Measurements from ENCODE around the gene CDH4. TPM values are rescaled to one million over a fixed set of nuclear protein-coding genes. Genes with fewer than 3 reads are reported as not detected.

Gene CDH4
- total and polyA plus RNA-seq, 2 donors (not counting 3 experiments of a cell fraction or from before 2014, with no cell fraction given): 0.17 to 0.51 TPM

- Histone ChIP-seq H4K20me1 (replicated peaks; ENCODE audit: control insufficient read depth, extremely low read depth, insufficient read depth, low read length) (no peaks in the 10 kb centered on the region), H3K9me1 (replicated peaks; ENCODE audit: control insufficient read depth, extremely low read depth, insufficient read depth, low read length) (no peaks in the 10 kb centered on the region), H3K4me3 (replicated peaks in 1 of 3; ENCODE audit: insufficient read depth in 1 of 3, low read depth in 1 of 3, low read length in 3 of 3) (no peak overlapping the region), H3K79me2 (ENCODE audit: control insufficient read depth, insufficient read depth, low read length) (no peaks in the 10 kb centered on the region), H3K9me3 (replicated peaks; ENCODE audit: control insufficient read depth, insufficient read depth, low read length) (peaks cover 2% of the 10 kb centered on the region), H3K27ac (ENCODE audit: insufficient read depth, low read depth, low read length) (no peak overlapping the region), H3K4me2 (ENCODE audit: insufficient read depth, low read length) (no peak overlapping the region), H3K9ac (replicated peaks; ENCODE audit: extremely low read depth, insufficient read depth, low read length) (no peak overlapping the region), H3K27me3 (ENCODE audit: control insufficient read depth in 2 of 2, insufficient read depth in 2 of 2, low read length in 2 of 2) (no peaks in the 10 kb centered on the region), H3K4me1 (ENCODE audit: control insufficient read depth, extremely low read depth, insufficient read depth, low read length) (no peaks in the 10 kb centered on the region), H2AFZ (ENCODE audit: low read depth, low read length) (no peak overlapping the region), H3K36me3 (ENCODE audit: control insufficient read depth in 2 of 2, extremely low read depth in 1 of 2, insufficient read depth in 2 of 2, low read length in 2 of 2) (no peaks in the 10 kb centered on the region)
- dilution Hi-C loops (cut with MboI; ENCODE audit: extremely low pct_ligation_motif_present, low sequenced_read_pairs) (no loop called here), intact Hi-C loops (cut with micrococcal nuclease) (no loop called here)
- TF ChIP-seq POLR2A (IDR thresholded peaks at IDR 0.05; ENCODE audit: low read depth, low read length) (no peak), FOS (IDR thresholded peaks at IDR 0.05; ENCODE audit: borderline replicate concordance, insufficient read depth, low read length) (no peak)
- FAIRE-seq (no peak), DNase-seq (ENCODE audit: low read depth, low spot score) (no peak)
- CTCF ChIA-PET: no interaction called here
- no TSS peak for BruUV-seq (replicated peaks)
- POLR2A ChIA-PET: no interaction called here
These were observed 170.8 kb downstream of the CDH4 start for GRCh38 chr20:61422636-61423425.

GRCh38 chr20:61424011-61424627 lies 172.1 kb downstream of the CDH4 start:
- Histone ChIP-seq H3K79me2 (ENCODE audit: control insufficient read depth, insufficient read depth, low read length) (no peaks in the 10 kb centered on the region), H3K27ac (ENCODE audit: insufficient read depth, low read depth, low read length) (no peak overlapping the region), H3K9ac (replicated peaks; ENCODE audit: extremely low read depth, insufficient read depth, low read length) (no peak overlapping the region), H3K9me3 (replicated peaks; ENCODE audit: control insufficient read depth, insufficient read depth, low read length) (peaks cover 3% of the 10 kb centered on the region), H2AFZ (ENCODE audit: low read depth, low read length) (no peak overlapping the region), H3K4me1 (ENCODE audit: control insufficient read depth, extremely low read depth, insufficient read depth, low read length) (no peaks in the 10 kb centered on the region), H4K20me1 (replicated peaks; ENCODE audit: control insufficient read depth, extremely low read depth, insufficient read depth, low read length) (no peaks in the 10 kb centered on the region), H3K36me3 (ENCODE audit: control insufficient read depth in 2 of 2, extremely low read depth in 1 of 2, insufficient read depth in 2 of 2, low read length in 2 of 2) (no peaks in the 10 kb centered on the region), H3K27me3 (ENCODE audit: control insufficient read depth in 2 of 2, insufficient read depth in 2 of 2, low read length in 2 of 2) (no peaks in the 10 kb centered on the region), H3K4me2 (ENCODE audit: insufficient read depth, low read length) (no peak overlapping the region), H3K4me3 (replicated peaks in 1 of 3; ENCODE audit: insufficient read depth in 1 of 3, low read depth in 1 of 3, low read length in 3 of 3) (no peak overlapping the region), H3K9me1 (replicated peaks; ENCODE audit: control insufficient read depth, extremely low read depth, insufficient read depth, low read length) (no peaks in the 10 kb centered on the region)
- no TSS peak for BruUV-seq (replicated peaks)
- dilution Hi-C loops (cut with MboI; ENCODE audit: extremely low pct_ligation_motif_present, low sequenced_read_pairs): no loop called here
- intact Hi-C loops (cut with micrococcal nuclease): no loop called here
- POLR2A ChIA-PET: no interaction called here
- TF ChIP-seq POLR2A (IDR thresholded peaks at IDR 0.05; ENCODE audit: low read depth, low read length): no peak
- no peak for TF ChIP-seq GATA2 (IDR thresholded peaks at IDR 0.05; ENCODE audit: insufficient read depth, insufficient read length, low read depth, low read length)
- no peak for TF ChIP-seq FOS (IDR thresholded peaks at IDR 0.05; ENCODE audit: borderline replicate concordance, insufficient read depth, low read length)
- TF ChIP-seq JUN (IDR thresholded peaks at IDR 0.05; ENCODE audit: borderline replicate concordance, insufficient read depth, insufficient read length, low read depth): no peak
- no peak for TF ChIP-seq MAX (IDR thresholded peaks at IDR 0.05; ENCODE audit: insufficient read depth, insufficient read length)
- TF ChIP-seq POLR2AphosphoS5 (IDR thresholded peaks at IDR 0.05; ENCODE audit: insufficient read depth, low read depth, low read length): no peak
- TF ChIP-seq EZH2 (IDR thresholded peaks at IDR 0.05; ENCODE audit: borderline replicate concordance, low read depth, low read length, severe bottlenecking): no peak
- TF ChIP-seq MYC (IDR thresholded peaks at IDR 0.05; ENCODE audit: low read depth, low read length): no peak
- no peak for TF ChIP-seq CTCF (IDR thresholded peaks at IDR 0.05; ENCODE audit: extremely low read depth in 1 of 2, insufficient read depth in 1 of 2, low read depth in 1 of 2, low read length in 2 of 2)
- CTCF ChIA-PET: no interaction called here
- FAIRE-seq (no peak), DNase-seq (ENCODE audit: low read depth, low spot score) (no peak)

Measured in endothelial cell of umbilical vein (primary cell).